ENCODE data around the gene GLIS1.
"Not testable (repeated sequence)": the region's sequence is repeated elsewhere in the genome, so short reads cannot be mapped to it uniquely, and the experiment has no call there.

Gene GLIS1

DNA sequence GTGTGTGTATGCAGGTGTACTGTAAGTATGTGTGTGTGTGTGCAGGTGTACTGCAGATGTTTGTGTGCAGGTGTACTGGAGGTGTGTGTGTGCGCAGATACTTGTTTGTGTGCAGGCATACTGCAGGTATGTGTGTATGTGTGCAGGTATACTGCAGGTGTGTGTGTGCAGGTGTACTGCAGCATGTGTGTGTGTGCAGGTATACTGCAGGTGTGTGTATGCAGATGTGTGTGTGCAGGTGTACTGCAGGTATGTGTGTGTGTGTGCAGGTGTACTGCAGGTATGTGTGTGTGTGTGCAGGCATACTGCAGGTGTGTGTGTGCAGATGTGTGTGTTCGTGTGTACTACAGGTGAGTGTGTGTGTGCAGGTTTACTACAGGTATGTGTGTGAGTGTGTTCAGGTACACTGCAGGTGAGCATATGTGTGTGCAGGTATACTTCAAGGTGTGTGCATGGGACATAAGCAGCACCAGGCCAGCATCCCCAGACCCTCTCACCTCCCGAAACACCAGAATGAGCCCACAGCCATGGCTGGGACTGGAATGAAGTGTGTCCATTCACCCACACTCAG lies 182.2 kb downstream of the GLIS1 start:
- no peak for DNase-seq

DNA sequence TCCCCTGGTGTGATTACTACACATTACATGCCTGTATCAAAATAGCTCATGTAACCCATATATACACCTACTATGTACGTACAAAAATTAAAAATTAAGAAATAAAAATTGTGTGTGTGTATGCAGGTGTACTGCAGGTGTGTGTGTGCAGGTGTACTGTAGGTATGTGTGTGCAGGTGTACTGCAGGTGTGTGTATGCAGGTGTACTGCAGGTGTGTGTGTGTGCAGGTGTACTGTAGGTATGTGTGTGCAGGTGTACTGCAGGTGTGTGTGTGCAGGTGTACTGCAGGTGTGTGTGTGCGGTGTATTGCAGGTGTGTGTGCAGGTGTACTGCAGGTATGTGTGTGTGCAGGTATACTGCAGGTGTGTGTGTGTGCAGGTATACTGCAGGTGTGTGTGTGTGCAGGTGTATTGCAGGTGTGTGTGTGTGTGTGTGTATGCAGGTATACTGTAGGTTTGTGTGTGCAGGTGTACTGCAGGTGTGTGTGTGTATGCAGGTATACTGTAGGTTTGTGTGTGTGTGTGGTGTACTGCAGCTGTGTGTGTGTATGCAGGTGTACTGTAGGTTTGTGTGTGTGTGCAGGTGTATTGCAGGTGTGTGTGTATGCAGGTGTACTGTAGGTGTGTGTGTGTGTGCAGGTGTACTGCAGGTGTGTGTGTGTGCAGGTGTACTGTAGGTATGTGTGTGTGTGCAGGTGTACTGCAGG lies 183.2 kb downstream of the GLIS1 start:
- DNase-seq: not testable (repeated sequence)

DNA sequence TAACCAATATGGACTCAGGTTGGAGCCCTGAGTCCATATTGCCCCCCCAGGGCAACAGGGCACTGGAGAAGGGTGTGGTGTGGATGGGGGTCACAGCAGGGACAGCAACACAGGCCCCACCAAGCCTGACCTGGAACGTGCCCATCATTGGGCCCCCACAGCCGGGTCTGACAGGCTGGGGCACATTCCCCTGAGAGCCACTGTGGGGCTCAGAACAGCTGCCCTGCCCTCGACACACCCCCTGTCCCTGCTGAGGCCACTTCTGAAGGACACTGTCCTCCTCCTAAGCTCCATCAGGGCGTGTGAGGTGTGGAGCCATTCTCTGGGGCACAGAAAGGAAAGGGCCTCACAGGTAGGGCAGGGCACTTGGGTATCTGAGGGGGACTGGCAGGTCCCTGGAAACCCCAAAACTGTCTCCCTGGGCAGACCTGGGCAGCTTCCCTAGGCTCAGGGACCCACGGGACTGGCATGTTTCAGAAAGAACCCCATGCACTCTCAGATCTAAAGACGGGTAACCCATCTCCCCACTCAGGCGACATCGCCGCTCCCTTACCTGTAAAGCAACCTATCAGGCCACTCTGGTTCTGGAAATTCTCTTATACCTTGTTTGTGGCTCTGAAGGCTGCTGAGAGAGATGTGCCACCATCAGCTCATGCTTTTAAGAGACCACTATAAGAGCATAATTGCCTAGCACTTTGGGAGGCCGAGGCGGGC lies 184.2 kb downstream of the GLIS1 start:
- no peak for DNase-seq

DNA sequence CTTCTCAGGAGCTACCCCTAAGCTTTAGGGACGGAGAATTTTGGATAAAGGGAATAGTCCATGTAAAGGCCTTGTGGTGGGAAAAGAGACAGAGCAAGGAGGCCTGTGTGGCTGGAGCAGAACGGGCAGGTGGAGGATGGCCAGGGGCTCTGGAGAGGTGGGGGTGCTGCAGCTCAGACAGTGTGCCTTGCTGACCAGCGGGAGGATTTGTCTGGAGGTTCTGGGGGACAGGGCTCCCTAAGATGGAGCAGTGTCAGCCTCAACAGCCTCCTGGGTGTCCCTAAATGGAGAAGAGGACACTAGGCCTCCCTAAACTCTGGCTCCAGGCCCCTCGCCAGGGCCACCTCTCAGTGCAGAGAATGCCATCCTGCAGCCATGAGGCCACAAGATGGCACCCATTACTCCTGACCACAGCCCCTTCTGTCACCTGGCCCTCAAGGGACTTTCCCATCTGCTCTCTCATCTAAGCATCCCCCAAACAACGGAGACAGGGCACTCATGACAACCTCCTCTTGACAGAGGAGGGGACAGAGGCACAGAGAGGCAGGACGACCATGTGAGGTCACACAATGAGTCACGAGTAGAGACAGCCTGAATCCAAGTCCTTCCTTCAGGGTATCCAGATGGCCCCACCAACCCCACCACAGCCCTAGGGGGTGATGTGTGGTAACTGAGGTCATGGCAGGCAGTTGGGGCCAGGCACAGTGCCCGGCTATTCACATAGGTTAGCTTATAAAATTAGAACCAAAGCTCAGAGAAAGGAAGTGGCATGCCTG lies 185.0 kb downstream of the GLIS1 start:
- peak; percentile 7 for DNase-seq

DNA sequence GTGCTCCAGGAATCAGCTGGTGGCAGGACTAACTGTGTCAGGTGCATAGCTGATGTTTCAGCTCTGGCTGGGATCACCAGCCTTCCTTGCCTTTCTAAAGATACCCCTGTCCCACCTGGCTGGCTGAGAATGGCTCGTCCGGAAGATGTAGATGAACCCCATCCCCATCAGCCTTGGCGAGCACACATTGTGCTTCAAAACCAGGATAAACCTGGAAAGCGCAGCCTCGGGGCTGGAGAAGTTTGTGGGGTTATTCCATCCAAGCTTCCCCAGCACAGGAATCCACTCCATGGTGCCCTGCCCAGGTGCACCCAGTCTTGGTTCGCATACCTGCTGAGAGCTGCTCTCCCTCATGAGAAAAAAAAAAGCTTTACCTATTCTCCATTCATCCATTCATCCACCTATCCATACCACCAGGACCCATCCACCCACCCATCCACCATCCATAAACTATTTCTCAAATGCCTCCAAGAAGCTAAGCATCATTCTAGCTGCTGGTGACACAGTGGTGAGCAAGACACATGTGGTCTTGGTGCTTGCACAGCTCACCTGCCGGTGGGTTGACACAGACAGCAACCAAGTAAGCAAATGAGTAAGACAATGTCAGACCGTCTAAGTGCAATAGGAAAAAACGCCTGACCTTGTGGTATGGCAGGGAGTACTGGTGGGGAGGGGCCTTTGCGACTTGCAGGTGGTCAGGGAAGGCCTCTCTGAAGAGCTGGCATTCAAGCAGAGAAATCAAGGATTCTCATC lies 185.8 kb downstream of the GLIS1 start:
- no peak for DNase-seq

DNA sequence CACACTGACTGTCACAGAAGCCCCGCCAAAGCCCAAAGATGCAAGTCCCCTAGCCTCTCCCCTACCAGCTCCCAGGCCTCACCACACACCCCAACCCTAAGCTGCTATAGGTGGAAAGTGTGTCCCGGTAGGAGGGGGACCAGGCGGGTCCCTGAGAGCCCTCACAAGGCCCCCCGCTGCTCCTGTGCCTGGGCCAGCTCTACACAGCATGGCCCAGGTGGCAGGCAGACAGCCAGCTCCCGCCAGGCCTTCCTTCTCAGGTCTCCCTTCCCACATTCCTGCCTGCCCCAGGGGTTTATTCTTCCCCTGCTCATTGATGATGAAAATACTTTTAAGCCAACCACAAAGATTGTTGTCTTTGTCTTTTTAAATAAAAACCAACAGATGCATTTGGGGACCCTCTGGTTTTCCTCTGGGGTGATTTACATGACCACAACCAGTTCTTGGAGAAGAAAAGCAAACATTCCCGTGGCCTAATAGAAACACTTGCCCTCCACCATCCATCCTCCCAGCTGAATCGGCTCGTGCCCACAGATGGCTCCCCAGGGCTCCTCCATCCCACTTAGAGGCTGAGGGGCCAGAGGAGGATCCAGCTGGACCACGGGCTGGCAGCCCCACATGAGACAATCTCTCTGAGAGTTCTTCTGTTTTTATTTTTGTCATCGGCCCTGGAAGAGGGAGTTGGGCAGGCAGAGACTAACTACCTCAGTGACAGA lies 186.7 kb downstream of the GLIS1 start:
- DNase-seq: no peak

DNA sequence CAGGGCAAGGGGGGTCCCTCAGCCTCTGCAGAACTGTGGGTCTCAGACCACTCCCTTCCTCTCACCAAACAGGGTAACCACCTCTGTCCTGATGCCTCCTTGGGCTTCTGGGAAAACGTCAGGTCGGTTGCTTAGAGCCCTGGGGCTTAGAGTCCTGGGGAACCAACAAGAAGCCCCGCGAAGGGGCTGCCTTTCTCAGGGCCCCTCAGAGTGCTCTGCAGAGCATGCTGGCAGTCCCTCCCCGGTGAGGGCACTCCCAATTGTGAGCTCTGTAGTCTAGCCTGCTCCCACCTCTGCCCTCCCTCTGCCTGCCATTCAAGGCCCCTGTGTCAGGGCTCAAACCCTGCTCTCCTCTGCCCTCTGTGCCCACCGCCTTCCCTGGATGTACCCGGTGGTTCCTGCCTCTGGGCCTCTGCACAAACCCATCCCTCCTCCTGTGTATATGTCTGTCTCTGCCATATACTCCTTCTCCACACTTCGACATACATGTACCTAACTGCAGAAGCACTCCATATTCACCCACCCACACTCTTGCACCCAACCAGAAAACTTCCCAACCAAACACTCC lies 187.5 kb downstream of the GLIS1 start:
- no peak for DNase-seq

DNA sequence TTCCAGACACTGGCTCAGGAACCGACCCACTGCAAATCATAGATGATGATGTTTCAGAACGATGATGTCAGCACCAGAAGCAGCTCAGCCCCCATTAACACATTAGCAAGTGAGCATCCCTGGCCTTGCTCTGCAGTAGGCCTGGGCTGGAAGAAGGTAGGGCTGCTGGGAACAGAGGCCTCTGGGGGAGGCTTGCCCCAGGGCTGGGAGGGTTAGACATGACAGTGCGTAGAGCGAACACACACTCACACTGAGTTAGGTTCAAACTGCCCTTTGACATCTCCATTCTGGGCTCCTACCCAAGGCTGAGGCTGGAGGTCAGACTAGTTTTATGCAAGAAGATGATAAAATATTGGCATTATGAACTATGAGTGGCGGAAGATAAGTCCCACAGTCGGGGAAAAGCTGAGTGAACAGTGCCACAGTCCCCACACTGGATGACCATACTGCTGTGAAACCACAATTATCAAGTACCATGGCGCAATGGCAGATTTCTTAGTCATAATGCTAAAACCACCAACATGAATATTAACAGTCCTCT lies 188.7 kb downstream of the GLIS1 start:
- DNase-seq: no peak

DNA sequence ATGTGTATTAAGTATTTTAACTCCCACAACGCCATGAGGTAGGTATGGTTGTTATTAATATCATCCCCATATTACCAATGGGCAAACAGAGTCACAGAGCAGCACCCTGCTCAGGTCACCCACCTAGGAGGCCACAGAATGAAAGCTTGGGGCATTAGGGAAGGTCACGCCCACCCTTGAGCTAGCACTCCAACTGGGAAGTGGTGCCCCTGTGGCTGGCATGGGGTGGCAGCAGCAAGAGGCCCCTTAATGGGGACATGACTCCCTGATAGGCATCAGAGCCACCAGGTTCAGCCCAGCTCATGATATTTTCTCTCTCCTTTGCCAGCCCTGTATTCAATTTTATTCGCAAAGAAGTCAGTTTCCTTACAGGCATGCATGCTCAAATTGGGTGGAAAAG lies 189.2 kb downstream of the GLIS1 start:
- DNase-seq: no peak

DNA sequence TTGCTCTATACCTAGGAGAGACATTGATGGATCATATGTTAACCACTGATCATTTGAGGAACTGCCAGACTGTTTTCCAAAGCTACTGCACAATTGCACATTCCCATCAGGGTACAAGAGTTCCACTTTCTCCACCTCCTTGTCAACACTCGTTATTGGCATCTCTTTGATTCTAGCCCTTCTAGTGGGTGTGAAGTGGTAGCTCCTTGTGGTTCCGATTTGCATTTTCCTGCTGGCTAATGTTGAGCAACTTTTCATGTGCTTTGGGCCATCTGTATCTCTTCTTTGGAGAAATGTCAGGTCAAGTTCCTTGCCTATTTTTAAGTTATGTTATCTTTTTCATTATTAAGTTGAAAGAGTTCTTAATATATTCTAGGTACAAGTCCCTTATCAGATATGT lies 189.7 kb downstream of the GLIS1 start:
- no peak for DNase-seq

DNA sequence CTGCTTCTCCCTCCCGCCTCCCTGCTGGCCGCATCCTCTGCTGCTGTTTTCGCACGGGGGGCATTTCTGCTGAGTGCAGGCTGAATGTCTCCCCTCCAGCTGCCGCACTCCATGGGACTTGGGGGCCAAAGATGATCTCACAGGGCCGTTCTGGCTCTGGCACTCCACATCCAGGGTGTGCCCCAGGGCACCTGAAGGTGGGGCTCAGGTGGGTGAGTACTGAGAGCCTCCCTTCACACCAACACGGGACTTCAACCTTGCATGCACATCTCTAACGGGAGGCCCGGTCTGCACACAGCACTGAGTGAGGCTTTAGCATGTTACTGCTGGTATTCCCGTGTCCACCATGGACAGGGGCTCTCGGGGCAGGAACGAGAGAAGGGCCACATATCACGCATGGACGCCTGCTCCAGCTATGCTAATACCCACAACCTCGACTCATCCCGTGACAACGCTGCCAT lies 190.9 kb downstream of the GLIS1 start:
- no peak for DNase-seq

DNA sequence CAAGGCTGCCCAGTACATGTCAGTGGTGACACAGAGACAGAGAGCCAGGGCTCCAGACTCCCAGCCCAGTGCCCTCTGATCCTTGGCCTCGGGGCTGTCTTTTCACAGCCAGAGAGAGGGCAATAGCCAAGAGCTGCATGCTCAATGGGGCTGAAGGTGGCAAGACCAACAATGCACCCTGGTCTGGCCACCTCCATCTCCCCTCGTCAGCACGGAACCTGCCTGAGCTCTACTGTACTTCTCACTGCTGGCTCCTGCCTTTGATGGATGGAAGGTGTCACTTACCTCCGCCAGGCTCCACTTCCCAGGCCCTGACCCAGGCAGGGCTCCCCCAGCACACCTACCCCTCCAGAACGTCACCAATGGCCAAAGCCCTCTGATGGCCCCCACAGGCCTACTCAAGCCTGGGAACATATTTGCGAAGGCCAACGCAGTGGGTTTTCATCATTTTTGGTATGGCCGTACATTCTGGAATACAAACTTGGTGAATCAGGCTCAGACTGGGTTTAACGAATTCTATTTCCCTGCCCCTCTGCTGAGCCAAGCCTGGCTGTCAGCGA lies 191.7 kb downstream of the GLIS1 start:
- no peak for DNase-seq

DNA sequence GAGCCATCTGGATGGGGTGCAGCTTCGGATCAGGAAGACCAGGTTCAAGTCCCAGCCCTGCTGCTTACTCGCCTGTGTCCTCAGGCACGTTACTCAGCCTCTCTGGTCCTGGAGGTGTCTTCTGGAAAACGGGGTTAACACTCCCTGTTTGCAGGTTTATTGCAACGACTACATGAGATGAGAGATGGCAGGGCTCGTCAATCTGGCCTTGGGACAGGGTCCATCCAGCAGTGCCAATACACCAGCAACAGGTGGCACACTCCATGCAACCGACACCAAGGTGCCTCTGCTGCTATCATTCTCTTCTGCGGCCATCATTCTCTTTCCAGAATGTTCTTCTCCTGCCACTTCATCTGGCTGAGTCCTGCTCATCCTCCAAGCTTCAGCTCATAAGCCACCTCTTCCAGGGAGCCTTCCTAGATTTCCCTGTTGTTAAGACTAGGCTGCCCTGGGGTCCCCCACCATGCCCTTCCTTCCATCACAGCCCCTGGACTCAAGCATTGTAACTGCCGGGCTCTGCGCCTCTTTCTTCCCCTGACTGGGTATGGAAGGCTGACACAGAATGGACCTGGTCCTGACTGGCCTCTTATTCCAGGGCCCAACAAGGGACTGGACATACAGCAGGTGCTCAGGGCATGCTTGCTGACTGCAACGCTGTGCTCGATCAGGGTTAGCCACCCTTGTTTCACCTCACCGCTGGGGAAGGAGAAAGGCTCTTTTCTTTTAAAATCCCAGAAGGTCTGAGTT lies 192.4 kb downstream of the GLIS1 start:
- DNase-seq: no peak

DNA sequence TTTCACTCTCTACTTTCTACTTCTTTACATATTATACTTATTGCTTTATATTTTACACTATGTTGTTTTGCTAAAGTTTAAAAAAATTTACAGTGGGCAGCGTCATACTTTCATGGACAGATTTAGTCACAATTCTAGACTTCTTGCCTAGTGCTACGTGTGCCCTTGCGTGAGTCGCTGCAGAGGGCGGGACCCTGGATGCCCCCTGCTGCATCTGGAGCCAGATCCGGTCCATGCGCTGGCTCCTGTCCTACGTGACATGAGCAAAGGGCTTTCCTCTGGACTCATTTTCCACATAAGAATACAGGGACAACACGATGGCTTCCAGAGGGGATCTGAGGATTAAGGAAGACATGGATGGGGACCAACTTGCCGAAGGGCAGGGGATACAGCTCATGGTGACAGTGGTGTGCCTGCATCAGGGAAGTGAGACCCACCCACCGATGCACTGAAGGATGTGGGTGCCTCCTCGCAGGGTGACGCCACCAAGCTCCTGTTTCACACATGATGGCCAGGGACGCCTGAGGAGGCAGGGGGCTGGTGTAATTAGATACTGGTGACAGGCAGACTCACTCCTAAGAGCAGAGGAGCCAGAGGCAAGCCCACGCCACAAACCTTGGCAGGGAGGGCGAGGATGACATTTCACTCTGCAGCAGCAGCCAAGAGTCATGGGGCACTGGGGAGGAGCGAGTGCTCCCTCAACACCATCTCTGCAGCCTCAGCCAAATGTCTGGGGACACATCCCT lies 193.1 kb downstream of the GLIS1 start:
- DNase-seq: no peak

DNA sequence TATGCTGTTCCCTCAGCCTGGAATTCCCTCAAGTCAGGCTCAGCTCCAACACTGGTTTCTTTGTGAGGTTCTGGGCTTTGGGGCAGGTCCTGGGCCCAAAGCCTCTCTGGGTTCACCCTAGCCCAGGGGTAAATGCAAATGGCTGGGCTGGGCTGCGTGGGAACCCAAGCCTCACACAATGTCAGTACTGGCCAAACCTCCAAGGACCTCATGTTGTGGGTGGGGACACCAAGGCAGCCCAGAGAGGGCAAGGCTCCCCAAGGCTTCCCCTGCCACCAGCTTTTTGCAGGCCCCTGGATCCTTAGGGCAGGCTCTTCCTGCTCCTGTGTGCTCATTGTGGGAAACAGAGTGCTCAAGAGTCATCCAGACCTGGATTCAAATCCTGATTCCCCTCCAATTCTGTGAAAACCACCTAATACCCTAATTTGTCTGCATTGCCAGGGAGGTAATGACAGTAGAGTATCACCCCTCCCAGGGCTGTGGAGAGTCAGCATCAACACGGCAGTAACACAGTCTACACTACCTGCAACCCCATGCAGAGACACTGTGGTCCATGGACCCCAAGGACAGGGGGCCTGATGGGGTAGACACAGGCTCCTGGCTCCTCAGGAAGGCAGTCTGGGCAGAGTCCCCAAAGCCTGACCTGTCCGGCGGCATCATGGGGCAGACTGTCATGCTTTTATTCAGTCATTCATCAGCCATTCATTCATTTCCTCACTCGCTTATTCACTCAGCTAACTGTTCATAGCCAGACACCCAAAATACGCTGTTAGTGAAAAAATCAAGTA lies 194.0 kb downstream of the GLIS1 start:
- no peak for DNase-seq

DNA sequence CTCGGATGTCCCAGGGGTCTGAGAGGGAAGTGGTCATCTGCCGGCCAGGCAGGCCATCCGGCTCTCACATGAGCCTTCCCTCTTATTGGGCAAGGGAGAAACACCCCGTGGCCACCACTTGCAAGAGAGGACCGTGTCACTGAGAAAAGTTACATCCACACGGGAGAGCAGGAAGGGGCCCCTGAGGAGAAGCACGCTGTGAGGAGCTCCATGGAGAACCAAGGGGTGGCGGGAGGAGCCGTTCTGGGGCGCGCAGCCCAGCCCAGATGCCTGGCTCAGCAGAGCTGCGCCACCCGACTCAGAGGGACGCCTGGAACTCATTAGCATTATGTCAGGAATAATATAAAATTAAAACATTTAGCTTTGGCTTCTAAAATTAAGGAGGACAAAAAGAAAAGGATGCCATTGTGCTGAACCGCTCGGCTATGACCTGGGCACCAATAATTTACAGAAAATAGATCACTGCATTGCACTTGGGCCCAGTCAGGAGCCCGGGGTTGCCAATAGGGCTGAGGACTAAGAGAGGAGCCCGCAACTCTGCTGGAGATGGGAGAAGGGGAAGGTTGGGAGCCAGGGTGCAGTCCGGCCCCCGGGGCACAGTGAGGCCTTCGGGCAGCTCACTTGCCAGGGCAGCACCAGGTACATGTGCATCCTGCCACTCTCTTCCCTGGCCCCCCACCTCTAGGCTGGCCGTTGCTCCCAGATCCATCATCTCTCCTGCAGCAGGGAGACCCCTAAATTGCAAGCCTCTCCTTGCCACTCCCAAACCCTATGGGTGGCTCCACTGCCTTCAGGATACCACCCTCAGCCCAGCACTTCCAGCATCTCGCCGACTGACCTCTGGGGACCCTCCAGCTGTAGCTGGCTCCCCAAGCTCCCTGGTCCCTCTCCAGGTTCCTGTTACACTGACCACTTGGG lies 194.9 kb downstream of the GLIS1 start:
- DNase-seq: no peak

DNA sequence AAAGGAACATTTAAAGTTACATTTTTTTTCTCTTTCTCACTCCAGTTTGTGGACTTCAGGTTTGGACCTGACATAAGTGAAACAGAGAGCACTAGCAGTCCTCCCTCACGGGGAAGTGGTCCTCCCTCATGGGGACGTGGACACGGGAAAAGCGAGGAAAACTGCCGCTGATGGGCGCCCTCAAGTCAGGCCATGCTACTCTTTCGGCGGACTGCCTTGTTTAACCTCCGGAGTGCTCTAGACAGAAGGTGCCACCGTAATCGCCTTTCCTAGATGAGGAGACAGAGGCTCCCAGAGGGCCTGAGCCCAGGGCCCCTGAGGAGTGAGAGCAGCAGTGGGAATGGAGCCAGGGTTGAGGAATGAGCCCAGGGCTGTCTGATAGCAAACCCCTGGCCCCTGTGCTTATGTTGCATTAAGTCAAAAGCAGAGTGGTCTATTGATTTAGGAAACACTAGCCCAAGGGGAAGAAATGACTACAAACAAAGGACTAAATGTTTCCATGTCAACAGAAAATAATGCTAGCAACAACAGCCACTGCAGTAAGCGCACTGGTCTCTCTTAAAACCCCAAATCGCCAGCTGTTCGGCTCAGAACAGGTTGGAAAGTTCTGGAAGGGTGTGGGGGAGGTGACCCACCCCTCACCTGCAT lies 195.7 kb downstream of the GLIS1 start:
- no peak for DNase-seq

All from CD4-positive, alpha-beta T cell treated with Interleukin-17A for 1 hour (primary cell).